K562 (cell line): ENCODE data around the gene SGK1. TPM values are rescaled to one million over a fixed set of nuclear protein-coding genes. Genes with fewer than 3 reads are reported as not detected.
A peak's percentile ranks its signal among the peaks of the same experiment; 100 is the strongest.

Experiments
- DPF2 ChIP-seq: fragments of 450-650 bp; IDR thresholded peaks from 2 replicates; pipeline ENCODE4 v1.6.1; 2016
- ELF4 ChIP-seq: fragments of 450-650 bp; formaldehyde crosslinking; IDR thresholded peaks from 2 replicates; pipeline ENCODE4 v1.4.0; 2022; ENCODE audit warnings: missing genetic modification characterization
- EZH2 ChIP-seq: IDR thresholded peaks from 2 replicates; pipeline ENCODE4 v1.6.1; 2012; ENCODE audit warnings: low read depth, mild to moderate bottlenecking, inconsistent platforms, low read length, borderline replicate concordance
- FOXA3 ChIP-seq, 2 experiments: fragments of 450-650 bp in 1 of 2; sonication (generic) in 1 of 2; formaldehyde crosslinking; IDR thresholded peaks in 1 of 2; conservative IDR thresholded peaks in 1 of 2; 2 replicates each; pipeline versions ENCODE4 v1.4.0 to v1.8.0; 2020 to 2022; ENCODE audit warnings: mild to moderate bottlenecking in 2 of 2, missing genetic modification reagents in 1 of 2
- GTF2A2 ChIP-seq: IDR thresholded peaks from 2 replicates; pipeline ENCODE4 v1.6.1; 2016; ENCODE audit warnings: mild to moderate bottlenecking, missing genetic modification characterization, missing compliant biosample characterization
- MCM3 ChIP-seq: fragments of 450-650 bp; IDR thresholded peaks from 2 replicates; pipeline ENCODE4 v1.6.1; 2016
- NFE2L1 ChIP-seq: fragments of 450-650 bp; IDR thresholded peaks from 2 replicates; pipeline ENCODE4 v1.6.1; 2016; ENCODE audit warnings: missing genetic modification characterization, low read depth, mild to moderate bottlenecking, missing compliant biosample characterization, moderate library complexity, borderline replicate concordance
- TEAD2 ChIP-seq: fragments of 450-650 bp; IDR thresholded peaks from 2 replicates; pipeline ENCODE4 v1.6.1; 2016; ENCODE audit warnings: missing genetic modification characterization, control low read depth, missing compliant biosample characterization
- ZNF41 ChIP-seq: fragments of 250-450 bp; sonication (Bioruptor Pico); conservative IDR thresholded peaks from 2 replicates; pipeline ENCODE4 v1.4.0; 2020; ENCODE audit warnings: mild to moderate bottlenecking
- ZNF551 ChIP-seq: fragments of 250-450 bp; sonication (Bioruptor Pico); IDR thresholded peaks from 2 replicates; pipeline ENCODE4 v1.5.0; 2021; ENCODE audit warnings: mild to moderate bottlenecking, moderate library complexity
- ZNF766 ChIP-seq: fragments of 200-800 bp; sonication (Bioruptor generic); conservative IDR thresholded peaks from 2 replicates; pipeline ENCODE4 v1.6.1; 2016; ENCODE audit warnings: missing genetic modification characterization, missing compliant biosample characterization
- polyA plus RNA-seq, 8 experiments: library from polyadenylated mRNA; depleted of rRNA in 4 of 8; stranded (reverse) in 5 of 8; unstranded in 3 of 8; fragments of >200 nt; fragmentation: Nextera tagmentation in 2 of 8; fragmentation: Illumina TruSeq in 1 of 8; extraction: Ambion mirVana in 2 of 8; extraction: Trizol in 1 of 8; gene quantifications; 2 replicates each; pipeline versions ENCODE4 v1.2.1 to v1.2.3, GENCODE V29; 2011 to 2014; ENCODE audit warnings: inconsistent platforms in 1 of 8, missing spikeins in 1 of 8
- total RNA-seq, 7 experiments: library from RNA; depleted of rRNA in 6 of 7; stranded (reverse); fragments of >200 nt in 6 of 7; fragmentation: Illumina TruSeq in 2 of 7; extraction: Trizol in 2 of 7; gene quantifications; 2 replicates each; pipeline versions ENCODE4 v1.2.1 to v1.2.3, GENCODE V29; 2011 to 2021; ENCODE audit warnings: low replicate concordance in 1 of 7
- TF ChIP-seq, protein P1 (sequence below): fragments of 450-650 bp; IDR thresholded peaks from 2 replicates; pipeline ENCODE4 v1.6.1; 2017; ENCODE audit warnings: antibody characterized with exemption, mild to moderate bottlenecking
- TF ChIP-seq, protein P2 (sequence below): fragments of 250-450 bp; sonication (Bioruptor Pico); IDR thresholded peaks from 2 replicates; pipeline ENCODE4 v1.4.0; 2020; ENCODE audit warnings: mild to moderate bottlenecking, moderate library complexity
- TF ChIP-seq, protein P3 (sequence below): fragments of 250-450 bp; sonication (Bioruptor Pico); IDR thresholded peaks from 2 replicates; pipeline ENCODE4 v1.5.0; 2020; ENCODE audit warnings: mild to moderate bottlenecking, borderline replicate concordance
- TF ChIP-seq, protein P4 (sequence below): fragments of 150-350 bp; conservative IDR thresholded peaks from 2 replicates; pipeline ENCODE4 v1.6.1; 2014; ENCODE audit warnings: low read length
- TF ChIP-seq, protein P5 (sequence below): sonication (generic); formaldehyde crosslinking; IDR thresholded peaks from 2 replicates; pipeline ENCODE4 v1.9.0; 2022; ENCODE audit warnings: mild to moderate bottlenecking, missing genetic modification reagents

Gene SGK1
- total and polyA plus RNA-seq, 9 of the 15 experiments (the other 6 are each of a cell fraction or from before 2014, with no cell fraction given): 3.5 to 7.2 (median 3.9) TPM

DNA sequence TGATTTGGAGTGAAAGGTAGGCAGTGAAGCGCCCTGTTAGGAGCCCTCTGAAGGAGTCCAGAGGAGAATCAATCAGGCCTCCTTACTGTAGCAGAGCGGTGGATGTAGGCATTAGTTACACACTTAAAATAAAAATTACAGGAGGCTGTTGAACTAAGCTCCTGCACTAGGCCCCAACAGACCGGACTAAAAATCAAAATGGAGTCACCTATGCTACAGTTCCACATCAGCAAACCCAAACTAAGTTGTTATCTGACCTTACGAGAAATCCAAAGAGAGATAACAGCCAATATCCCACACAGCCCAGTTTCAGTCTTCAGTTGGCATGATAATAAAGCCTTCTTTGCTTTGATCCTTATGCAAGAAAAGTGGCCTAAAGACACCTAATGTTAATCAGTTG lies 26.8 kb downstream of the SGK1 start (continued):
- TF ChIP-seq, protein P1, sequence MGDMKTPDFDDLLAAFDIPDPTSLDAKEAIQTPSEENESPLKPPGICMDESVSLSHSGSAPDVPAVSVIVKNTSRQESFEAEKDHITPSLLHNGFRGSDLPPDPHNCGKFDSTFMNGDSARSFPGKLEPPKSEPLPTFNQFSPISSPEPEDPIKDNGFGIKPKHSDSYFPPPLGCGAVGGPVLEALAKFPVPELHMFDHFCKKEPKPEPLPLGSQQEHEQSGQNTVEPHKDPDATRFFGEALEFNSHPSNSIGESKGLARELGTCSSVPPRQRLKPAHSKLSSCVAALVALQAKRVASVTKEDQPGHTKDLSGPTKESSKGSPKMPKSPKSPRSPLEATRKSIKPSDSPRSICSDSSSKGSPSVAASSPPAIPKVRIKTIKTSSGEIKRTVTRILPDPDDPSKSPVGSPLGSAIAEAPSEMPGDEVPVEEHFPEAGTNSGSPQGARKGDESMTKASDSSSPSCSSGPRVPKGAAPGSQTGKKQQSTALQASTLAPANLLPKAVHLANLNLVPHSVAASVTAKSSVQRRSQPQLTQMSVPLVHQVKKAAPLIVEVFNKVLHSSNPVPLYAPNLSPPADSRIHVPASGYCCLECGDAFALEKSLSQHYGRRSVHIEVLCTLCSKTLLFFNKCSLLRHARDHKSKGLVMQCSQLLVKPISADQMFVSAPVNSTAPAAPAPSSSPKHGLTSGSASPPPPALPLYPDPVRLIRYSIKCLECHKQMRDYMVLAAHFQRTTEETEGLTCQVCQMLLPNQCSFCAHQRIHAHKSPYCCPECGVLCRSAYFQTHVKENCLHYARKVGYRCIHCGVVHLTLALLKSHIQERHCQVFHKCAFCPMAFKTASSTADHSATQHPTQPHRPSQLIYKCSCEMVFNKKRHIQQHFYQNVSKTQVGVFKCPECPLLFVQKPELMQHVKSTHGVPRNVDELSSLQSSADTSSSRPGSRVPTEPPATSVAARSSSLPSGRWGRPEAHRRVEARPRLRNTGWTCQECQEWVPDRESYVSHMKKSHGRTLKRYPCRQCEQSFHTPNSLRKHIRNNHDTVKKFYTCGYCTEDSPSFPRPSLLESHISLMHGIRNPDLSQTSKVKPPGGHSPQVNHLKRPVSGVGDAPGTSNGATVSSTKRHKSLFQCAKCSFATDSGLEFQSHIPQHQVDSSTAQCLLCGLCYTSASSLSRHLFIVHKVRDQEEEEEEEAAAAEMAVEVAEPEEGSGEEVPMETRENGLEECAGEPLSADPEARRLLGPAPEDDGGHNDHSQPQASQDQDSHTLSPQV: peak; percentile 99
- peak; percentile 94 for TF ChIP-seq GTF2A2 (tag)
- TF ChIP-seq ZNF41 (CRISPR knock-in tag): peak; percentile 98
- TF ChIP-seq, protein P2, sequence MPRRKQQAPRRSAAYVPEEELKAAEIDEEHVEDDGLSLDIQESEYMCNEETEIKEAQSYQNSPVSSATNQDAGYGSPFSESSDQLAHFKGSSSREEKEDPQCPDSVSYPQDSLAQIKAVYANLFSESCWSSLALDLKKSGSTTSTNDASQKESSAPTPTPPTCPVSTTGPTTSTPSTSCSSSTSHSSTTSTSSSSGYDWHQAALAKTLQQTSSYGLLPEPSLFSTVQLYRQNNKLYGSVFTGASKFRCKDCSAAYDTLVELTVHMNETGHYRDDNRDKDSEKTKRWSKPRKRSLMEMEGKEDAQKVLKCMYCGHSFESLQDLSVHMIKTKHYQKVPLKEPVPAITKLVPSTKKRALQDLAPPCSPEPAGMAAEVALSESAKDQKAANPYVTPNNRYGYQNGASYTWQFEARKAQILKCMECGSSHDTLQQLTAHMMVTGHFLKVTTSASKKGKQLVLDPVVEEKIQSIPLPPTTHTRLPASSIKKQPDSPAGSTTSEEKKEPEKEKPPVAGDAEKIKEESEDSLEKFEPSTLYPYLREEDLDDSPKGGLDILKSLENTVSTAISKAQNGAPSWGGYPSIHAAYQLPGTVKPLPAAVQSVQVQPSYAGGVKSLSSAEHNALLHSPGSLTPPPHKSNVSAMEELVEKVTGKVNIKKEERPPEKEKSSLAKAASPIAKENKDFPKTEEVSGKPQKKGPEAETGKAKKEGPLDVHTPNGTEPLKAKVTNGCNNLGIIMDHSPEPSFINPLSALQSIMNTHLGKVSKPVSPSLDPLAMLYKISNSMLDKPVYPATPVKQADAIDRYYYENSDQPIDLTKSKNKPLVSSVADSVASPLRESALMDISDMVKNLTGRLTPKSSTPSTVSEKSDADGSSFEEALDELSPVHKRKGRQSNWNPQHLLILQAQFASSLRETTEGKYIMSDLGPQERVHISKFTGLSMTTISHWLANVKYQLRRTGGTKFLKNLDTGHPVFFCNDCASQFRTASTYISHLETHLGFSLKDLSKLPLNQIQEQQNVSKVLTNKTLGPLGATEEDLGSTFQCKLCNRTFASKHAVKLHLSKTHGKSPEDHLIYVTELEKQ (CRISPR knock-in tag): peak; percentile 88; the same call in 1 of the 2 replicates
- TF ChIP-seq NFE2L1 (tag): peak; percentile 40; the same call in 1 of the 2 replicates
- TF ChIP-seq TEAD2 (tag): peak; percentile 87
- TF ChIP-seq, protein P3, sequence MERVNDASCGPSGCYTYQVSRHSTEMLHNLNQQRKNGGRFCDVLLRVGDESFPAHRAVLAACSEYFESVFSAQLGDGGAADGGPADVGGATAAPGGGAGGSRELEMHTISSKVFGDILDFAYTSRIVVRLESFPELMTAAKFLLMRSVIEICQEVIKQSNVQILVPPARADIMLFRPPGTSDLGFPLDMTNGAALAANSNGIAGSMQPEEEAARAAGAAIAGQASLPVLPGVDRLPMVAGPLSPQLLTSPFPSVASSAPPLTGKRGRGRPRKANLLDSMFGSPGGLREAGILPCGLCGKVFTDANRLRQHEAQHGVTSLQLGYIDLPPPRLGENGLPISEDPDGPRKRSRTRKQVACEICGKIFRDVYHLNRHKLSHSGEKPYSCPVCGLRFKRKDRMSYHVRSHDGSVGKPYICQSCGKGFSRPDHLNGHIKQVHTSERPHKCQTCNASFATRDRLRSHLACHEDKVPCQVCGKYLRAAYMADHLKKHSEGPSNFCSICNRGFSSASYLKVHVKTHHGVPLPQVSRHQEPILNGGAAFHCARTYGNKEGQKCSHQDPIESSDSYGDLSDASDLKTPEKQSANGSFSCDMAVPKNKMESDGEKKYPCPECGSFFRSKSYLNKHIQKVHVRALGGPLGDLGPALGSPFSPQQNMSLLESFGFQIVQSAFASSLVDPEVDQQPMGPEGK (CRISPR knock-in tag): peak; percentile 93
- TF ChIP-seq ZNF766 (CRISPR knock-in tag): peak; percentile 95
- no peak for TF ChIP-seq DPF2
- TF ChIP-seq, protein P4, sequence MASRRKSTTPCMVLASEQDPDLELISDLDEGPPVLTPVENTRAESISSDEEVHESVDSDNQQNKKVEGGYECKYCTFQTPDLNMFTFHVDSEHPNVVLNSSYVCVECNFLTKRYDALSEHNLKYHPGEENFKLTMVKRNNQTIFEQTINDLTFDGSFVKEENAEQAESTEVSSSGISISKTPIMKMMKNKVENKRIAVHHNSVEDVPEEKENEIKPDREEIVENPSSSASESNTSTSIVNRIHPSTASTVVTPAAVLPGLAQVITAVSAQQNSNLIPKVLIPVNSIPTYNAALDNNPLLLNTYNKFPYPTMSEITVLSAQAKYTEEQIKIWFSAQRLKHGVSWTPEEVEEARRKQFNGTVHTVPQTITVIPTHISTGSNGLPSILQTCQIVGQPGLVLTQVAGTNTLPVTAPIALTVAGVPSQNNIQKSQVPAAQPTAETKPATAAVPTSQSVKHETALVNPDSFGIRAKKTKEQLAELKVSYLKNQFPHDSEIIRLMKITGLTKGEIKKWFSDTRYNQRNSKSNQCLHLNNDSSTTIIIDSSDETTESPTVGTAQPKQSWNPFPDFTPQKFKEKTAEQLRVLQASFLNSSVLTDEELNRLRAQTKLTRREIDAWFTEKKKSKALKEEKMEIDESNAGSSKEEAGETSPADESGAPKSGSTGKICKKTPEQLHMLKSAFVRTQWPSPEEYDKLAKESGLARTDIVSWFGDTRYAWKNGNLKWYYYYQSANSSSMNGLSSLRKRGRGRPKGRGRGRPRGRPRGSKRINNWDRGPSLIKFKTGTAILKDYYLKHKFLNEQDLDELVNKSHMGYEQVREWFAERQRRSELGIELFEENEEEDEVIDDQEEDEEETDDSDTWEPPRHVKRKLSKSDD: no peak
- no peak for TF ChIP-seq ELF4 (CRISPR knock-in tag)
- no peak for TF ChIP-seq EZH2
- TF ChIP-seq MCM3: no peak
- TF ChIP-seq, protein P5, sequence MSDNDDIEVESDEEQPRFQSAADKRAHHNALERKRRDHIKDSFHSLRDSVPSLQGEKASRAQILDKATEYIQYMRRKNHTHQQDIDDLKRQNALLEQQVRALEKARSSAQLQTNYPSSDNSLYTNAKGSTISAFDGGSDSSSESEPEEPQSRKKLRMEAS: no peak
- no peak for TF ChIP-seq ZNF551 (CRISPR knock-in tag)
- no peak for TF ChIP-seq FOXA3 (CRISPR knock-in tag; conservative IDR thresholded peaks at IDR 0.05 in 1 of 2, IDR thresholded peaks at IDR 0.05 in 1 of 2)
